B cell (primary cell): Measurements from ENCODE around the gene ROR2. TPM values are rescaled to one million over a fixed set of nuclear protein-coding genes. Genes with fewer than 3 reads are reported as not detected.

Source experiments
- ATAC-seq: fragments of 200-7000 bp; cut with Tn5 transposase; one replicate; pipeline ENCODE4 v1.10.0; 2021; ENCODE audit warnings: low read depth, mild to moderate bottlenecking, moderate number of reproducible peaks, moderate library complexity
- CTCF ChIA-PET: fragments of 350-600 bp; sonication (Branson Sonifier 250); formaldehyde crosslinking; loops from one replicate; lab custom pipeline; 2021; ENCODE audit warnings: antibody characterized with exemption, inconsistent platforms; lab: Charles Lee
- POLR2A ChIA-PET: fragments of 350-600 bp; sonication (Branson Sonifier 250); formaldehyde crosslinking; loops from one replicate; lab custom pipeline; 2021; ENCODE audit warnings: antibody characterized with exemption; lab: Charles Lee
- DNase-seq: peaks from one replicate; pipeline ENCODE4 v3.0.0; 2013
- H2AFZ ChIP-seq: 2 replicates; pipeline ENCODE4 v1.6.1; 2012; ENCODE audit warnings: mild to moderate bottlenecking, low read depth, low read length; ENCODE audit not compliant: insufficient read depth, poor library complexity, severe bottlenecking
- H3K27ac ChIP-seq, 2 donors: 1 replicate in 1 of 2; 2 replicates in 1 of 2; pipeline ENCODE4 v1.5.1; 2012 to 2013; ENCODE audit warnings: low read length in 2 of 2, mild to moderate bottlenecking in 2 of 2, moderate library complexity in 1 of 2
- H3K27me3 ChIP-seq, 4 experiments: fragments of 200-600 bp in 1 of 4; sonication (generic) in 1 of 4; replicated peaks in 1 of 4; 1 replicate in 2 of 4; 2 replicates in 2 of 4; pipeline versions ENCODE4 v1.6.1 to v1.7.0; 2013 to 2016; ENCODE audit warnings: low read length in 3 of 4, mild to moderate bottlenecking in 2 of 4, mixed read lengths in 1 of 4, moderate library complexity in 1 of 4; ENCODE audit not compliant: insufficient read depth in 4 of 4, control insufficient read depth in 3 of 4; ENCODE audit errors: control extremely low read depth in 1 of 4
- H3K36me3 ChIP-seq, 2 experiments: replicated peaks in 1 of 2; 1 replicate in 1 of 2; 2 replicates in 1 of 2; pipeline versions ENCODE4 v1.6.1 to v1.7.1; 2013; ENCODE audit warnings: low read length in 1 of 2; ENCODE audit not compliant: insufficient read depth in 2 of 2, control insufficient read depth in 1 of 2; ENCODE audit errors: control extremely low read depth in 1 of 2, extremely low read depth in 1 of 2
- H3K4me1 ChIP-seq, 2 donors: fragments of 200-600 bp in 1 of 2; sonication (generic) in 1 of 2; 1 replicate in 1 of 2; 2 replicates in 1 of 2; pipeline versions ENCODE4 v1.5.1 to v1.6.1; 2013 to 2017; ENCODE audit warnings: low read length in 2 of 2; ENCODE audit not compliant: control insufficient read depth in 2 of 2, insufficient read depth in 2 of 2
- H3K4me2 ChIP-seq: replicated peaks from 2 replicates; pipeline ENCODE3; 2012; ENCODE audit warnings: mild to moderate bottlenecking, low read depth, low read length; ENCODE audit not compliant: poor library complexity, severe bottlenecking
- H3K4me3 ChIP-seq, 5 experiments: fragments of 200-600 bp in 1 of 5; sonication (generic) in 1 of 5; 1 replicate in 3 of 5; 2 replicates in 2 of 5; pipeline versions ENCODE4 v1.5.1 to v1.7.0; 2011 to 2016; ENCODE audit warnings: low read length in 4 of 5, mild to moderate bottlenecking in 4 of 5, low read depth in 2 of 5, control low read depth in 1 of 5, moderate library complexity in 1 of 5; ENCODE audit not compliant: insufficient read depth in 1 of 5; ENCODE audit errors: control extremely low read depth in 1 of 5, extremely low read depth in 1 of 5
- H3K79me2 ChIP-seq: fragments of 200-600 bp; sonication (generic); one replicate; pipeline ENCODE4 v1.6.0; 2016; ENCODE audit warnings: low read length; ENCODE audit not compliant: control insufficient read depth, insufficient read depth
- H3K9ac ChIP-seq: fragments of 200-600 bp; sonication (generic); 2 replicates; pipeline ENCODE4 v1.6.1; 2017; ENCODE audit warnings: mild to moderate bottlenecking, low read length, moderate library complexity
- H3K9me3 ChIP-seq, 3 donors: one replicate each; pipeline versions ENCODE4 v1.6.1 to v1.7.1; 2013; ENCODE audit warnings: low read length in 2 of 3; ENCODE audit not compliant: control insufficient read depth in 2 of 3, insufficient read depth in 1 of 3; ENCODE audit errors: control extremely low read depth in 1 of 3
- H4K20me1 ChIP-seq: 2 replicates; pipeline ENCODE4 v1.6.0; 2012; ENCODE audit warnings: mild to moderate bottlenecking, low read length; ENCODE audit not compliant: insufficient read depth, control insufficient read depth, poor library complexity, severe bottlenecking
- H3K27ac Mint-ChIP-seq: one replicate; pipeline ENCODE4 v1.8.0; 2021; ENCODE audit warnings: mixed read lengths
- H3K27me3 Mint-ChIP-seq: one replicate; pipeline ENCODE4 v1.8.0; 2021; ENCODE audit warnings: mixed read lengths
- H3K4me1 Mint-ChIP-seq: one replicate; pipeline ENCODE4 v1.8.0; 2021; ENCODE audit warnings: mixed read lengths
- H3K4me3 Mint-ChIP-seq: one replicate; pipeline ENCODE4 v1.8.0; 2021; ENCODE audit warnings: mixed read lengths
- H3K9me3 Mint-ChIP-seq: one replicate; pipeline ENCODE4 v1.8.0; 2022; ENCODE audit warnings: mixed read lengths; ENCODE audit not compliant: insufficient read depth
- EZH2 ChIP-seq: IDR thresholded peaks from 2 replicates; pipeline ENCODE4 v1.6.1; 2012; ENCODE audit warnings: borderline replicate concordance, low read depth, mild to moderate bottlenecking, moderate library complexity, low read length; ENCODE audit not compliant: insufficient read depth, poor library complexity, severe bottlenecking
- WGBS: methylation state at CpG from one replicate; pipeline ENCODE4 v1.1.5; 2013; ENCODE audit warnings: missing lambda C conversion rate; ENCODE audit not compliant: insufficient coverage; 5-methylcytosine and 5-hydroxymethylcytosine counted together
- intact Hi-C: fragments of 100-400 bp; cut with micrococcal nuclease; formaldehyde crosslinking; loops from one replicate; pipeline ENCODE4 v1.10.0; 2022
- polyA plus RNA-seq: library from polyadenylated mRNA; depleted of rRNA; stranded (reverse); fragments of >200 nt; gene quantifications from 2 replicates; pipeline ENCODE4 v1.2.3, GENCODE V29; 2012
- small RNA-seq: library from RNA; depleted of rRNA; stranded (forward); fragments of <200 nt; gene quantifications from one replicate; pipeline ENCODE3, GENCODE V24; 2012; ENCODE audit warnings: low replicate concordance, low read depth; ENCODE audit not compliant: insufficient read length
- total RNA-seq, 2 donors: library from RNA; stranded (reverse); fragments of 120-200 nt in 1 of 2; gene quantifications; 1 replicate in 1 of 2; 2 replicates in 1 of 2; pipeline versions ENCODE4 v1.2.3 to v1.2.4, GENCODE V29; 2013 to 2022
- TF ChIP-seq, protein P1 (sequence below): fragments of 200-600 bp; IDR thresholded peaks from one replicate; pipeline ENCODE4 v1.8.0; 2022; ENCODE audit warnings: antibody characterized with exemption, mild to moderate bottlenecking

The ROR2 gene
- total and polyA plus RNA-seq, 2 donors (not counting 1 experiment from before 2014, with no cell fraction given): 0.21 to 0.49 TPM

DNA sequence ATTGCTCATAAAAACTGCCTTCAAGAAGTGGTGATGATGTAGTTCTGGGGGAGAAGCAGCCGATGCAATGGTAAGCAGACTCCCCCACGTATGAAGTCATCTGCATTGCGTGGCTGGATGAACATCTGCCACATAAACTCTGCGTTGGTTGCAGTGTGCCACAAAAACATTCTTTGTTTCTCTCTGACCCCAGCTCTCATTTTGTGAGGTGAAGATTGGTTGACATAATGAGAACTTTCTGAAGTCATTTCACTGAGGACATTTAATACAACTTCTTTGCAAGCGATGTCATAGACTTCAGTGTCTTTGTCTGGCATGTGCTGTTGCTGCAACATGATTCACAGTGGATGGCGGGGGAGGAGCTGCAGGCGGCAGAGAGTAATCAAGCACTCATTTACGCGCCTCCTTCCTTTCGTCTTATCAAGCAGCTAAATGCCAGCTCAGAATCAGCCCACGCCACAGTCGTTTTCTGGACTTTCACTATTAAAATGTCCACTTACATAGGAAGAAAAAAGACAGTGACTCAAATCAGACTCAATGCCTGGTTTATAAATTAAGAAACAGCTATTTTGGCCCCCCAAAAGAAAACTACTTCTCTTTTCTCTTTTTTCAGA lies 434.8 kb downstream of the ROR2 start:
- Mint-ChIP-seq H3K9me3 (peaks cover 4% of the 10 kb centered on the region), H3K4me1 (peaks cover 7% of the 10 kb centered on the region), H3K4me3 (peak overlapping the region; percentile 61), H3K27ac (no peak overlapping the region), H3K27me3 (peaks cover 16% of the 10 kb centered on the region)
- H3K4me1 ChIP-seq: peaks cover 0 to 2% of the 10 kb centered on the region in 2 donors
- peaks cover 0 to 5% (median 1%) of the 10 kb centered on the region in 4 experiments for H3K27me3 ChIP-seq
- no peaks in the 10 kb centered on the region for H3K79me2 ChIP-seq
- peaks cover 0 to 7% (median 0%) of the 10 kb centered on the region in 3 donors for H3K9me3 ChIP-seq
- H4K20me1 ChIP-seq: no peaks in the 10 kb centered on the region
- WGBS: 60% methylated on average over 10 of the region's 12 CpGs
- intact Hi-C loops: no loop called here
- no peaks in the 10 kb centered on the region for H3K36me3 ChIP-seq
- TF ChIP-seq, protein P1, sequence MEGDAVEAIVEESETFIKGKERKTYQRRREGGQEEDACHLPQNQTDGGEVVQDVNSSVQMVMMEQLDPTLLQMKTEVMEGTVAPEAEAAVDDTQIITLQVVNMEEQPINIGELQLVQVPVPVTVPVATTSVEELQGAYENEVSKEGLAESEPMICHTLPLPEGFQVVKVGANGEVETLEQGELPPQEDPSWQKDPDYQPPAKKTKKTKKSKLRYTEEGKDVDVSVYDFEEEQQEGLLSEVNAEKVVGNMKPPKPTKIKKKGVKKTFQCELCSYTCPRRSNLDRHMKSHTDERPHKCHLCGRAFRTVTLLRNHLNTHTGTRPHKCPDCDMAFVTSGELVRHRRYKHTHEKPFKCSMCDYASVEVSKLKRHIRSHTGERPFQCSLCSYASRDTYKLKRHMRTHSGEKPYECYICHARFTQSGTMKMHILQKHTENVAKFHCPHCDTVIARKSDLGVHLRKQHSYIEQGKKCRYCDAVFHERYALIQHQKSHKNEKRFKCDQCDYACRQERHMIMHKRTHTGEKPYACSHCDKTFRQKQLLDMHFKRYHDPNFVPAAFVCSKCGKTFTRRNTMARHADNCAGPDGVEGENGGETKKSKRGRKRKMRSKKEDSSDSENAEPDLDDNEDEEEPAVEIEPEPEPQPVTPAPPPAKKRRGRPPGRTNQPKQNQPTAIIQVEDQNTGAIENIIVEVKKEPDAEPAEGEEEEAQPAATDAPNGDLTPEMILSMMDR: no peak
- TF ChIP-seq EZH2: no peak
- CTCF ChIA-PET: no interaction called here
- peak overlapping the region; percentile 27 for H2AFZ ChIP-seq
- H3K9ac ChIP-seq: no peak overlapping the region
- no peak overlapping the region for H3K4me2 ChIP-seq
- peak overlapping the region in 1 of 5 experiments; percentile 22 for H3K4me3 ChIP-seq
- DNase-seq (no peak), ATAC-seq (no peak)
- H3K27ac ChIP-seq: no peak overlapping the region
- POLR2A ChIA-PET: no interaction called here

Small RNA genes lying within 50 kb of the gene (small RNA-seq; reads per million reads assigned to genes)
- not detected for gene MIR3910-1

Other genes starting within 250 kb of the ROR2 start
- 53.5 and 57.3 TPM in 2 replicates for gene SPTLC1, start 165.2 kb upstream of the ROR2 start, total RNA-seq
- gene SPTLC1, start 165.2 kb upstream of the ROR2 start, polyA plus RNA-seq: 26.6 and 28.5 TPM in 2 replicates